ENCODE results near the gene NFIC. TPM values are rescaled to one million over a fixed set of nuclear protein-coding genes. Genes with fewer than 3 reads are reported as not detected.

Gene NFIC
- total and polyA plus RNA-seq, 4 donors: 12.8 to 100 (median 75.1) TPM

DNA sequence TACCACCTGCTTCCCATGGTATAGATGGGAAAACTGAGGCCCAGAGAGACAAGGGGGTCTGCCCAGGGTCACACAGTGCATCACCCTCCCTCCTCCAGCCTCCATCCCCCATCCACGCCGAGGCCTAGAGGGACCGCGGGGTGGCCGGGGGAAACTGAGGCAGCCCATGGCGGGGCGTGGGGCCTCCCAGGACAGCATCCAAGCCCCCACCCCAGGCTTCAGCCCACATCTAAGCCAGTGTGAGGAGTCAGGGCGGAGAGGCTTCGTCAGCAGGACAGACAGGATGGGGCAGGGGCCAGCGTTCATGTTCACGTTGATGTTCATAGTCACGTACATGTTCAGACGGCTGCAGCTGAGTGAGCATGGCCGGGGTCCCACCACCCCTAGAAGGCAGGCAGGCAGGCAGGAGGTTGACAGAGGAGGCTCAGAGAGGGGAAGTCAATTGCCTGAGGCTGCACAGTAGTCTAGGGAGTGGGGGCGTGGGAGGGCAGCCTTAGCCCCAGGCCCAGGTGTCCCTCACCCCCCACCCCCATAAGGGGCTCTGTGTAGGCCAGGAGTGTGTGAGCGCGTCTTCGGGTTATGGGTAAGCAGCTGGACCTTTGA is 90.6 kb downstream of the NFIC start (continued):
- TF ChIP-seq, protein P1, sequence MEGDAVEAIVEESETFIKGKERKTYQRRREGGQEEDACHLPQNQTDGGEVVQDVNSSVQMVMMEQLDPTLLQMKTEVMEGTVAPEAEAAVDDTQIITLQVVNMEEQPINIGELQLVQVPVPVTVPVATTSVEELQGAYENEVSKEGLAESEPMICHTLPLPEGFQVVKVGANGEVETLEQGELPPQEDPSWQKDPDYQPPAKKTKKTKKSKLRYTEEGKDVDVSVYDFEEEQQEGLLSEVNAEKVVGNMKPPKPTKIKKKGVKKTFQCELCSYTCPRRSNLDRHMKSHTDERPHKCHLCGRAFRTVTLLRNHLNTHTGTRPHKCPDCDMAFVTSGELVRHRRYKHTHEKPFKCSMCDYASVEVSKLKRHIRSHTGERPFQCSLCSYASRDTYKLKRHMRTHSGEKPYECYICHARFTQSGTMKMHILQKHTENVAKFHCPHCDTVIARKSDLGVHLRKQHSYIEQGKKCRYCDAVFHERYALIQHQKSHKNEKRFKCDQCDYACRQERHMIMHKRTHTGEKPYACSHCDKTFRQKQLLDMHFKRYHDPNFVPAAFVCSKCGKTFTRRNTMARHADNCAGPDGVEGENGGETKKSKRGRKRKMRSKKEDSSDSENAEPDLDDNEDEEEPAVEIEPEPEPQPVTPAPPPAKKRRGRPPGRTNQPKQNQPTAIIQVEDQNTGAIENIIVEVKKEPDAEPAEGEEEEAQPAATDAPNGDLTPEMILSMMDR (IDR thresholded peaks at IDR 0.05; ENCODE audit: low read depth, low read length, missing input control): no peak
- no peak for TF ChIP-seq NR2F2 (IDR thresholded peaks at IDR 0.05)
- TF ChIP-seq RAD21 (IDR thresholded peaks at IDR 0.05): no peak
- no peak for TF ChIP-seq EGR1 (IDR thresholded peaks at IDR 0.05; ENCODE audit: low read depth in 2 of 2)
- no peak for TF ChIP-seq FOXA1 (IDR thresholded peaks at IDR 0.05)
- no peak for TF ChIP-seq HNF4A (conservative IDR thresholded peaks at IDR 0.05)

DNA sequence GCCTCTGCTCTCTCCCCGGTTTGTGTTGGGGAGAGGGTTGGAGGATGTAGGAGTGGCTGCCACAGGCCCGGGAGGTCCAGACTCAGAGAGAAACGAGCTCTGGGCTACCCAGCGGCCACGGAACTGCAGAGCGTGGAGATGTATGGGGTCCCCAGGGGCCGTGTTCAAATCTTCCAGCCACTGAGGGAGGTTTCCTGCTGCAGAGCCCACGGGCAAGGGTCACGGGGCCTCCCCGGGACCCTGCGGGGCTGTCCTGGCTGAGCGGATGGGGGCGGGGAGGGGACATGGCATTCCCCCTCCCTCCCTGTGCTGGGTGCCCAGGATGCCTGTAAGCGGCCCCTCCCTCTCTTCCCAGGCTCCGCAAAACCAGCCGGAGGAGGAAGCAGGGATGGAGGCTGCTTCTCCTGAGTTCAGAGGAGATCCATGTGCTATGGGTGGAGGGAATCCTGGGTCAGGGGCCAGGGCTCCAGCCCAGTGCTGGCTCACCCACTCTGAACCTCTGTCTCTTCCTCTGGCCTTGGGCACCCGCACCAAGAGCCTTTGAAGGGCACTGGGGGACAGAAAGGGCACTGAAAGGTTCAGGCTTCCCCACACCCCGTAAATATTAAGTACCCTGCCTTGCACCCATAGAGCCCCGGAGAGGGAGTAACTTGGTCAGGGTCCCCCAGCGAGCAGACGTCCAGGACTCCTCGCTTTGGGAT is 91.3 kb downstream of the NFIC start:
- Histone ChIP-seq H3K27me3 (ENCODE audit: control insufficient read depth in 4 of 4, insufficient read depth in 4 of 4, low read length in 3 of 4) (no peaks in the 10 kb centered on the region), H3K9me3 (ENCODE audit: control insufficient read depth in 4 of 4, low read length in 3 of 4) (no peaks in the 10 kb centered on the region), H3K4me1 (ENCODE audit: control insufficient read depth in 4 of 4, insufficient read depth in 4 of 4, low read length in 3 of 4) (peaks cover 3 to 35% (median 18%) of the 10 kb centered on the region in 4 donors), H3K36me3 (ENCODE audit: control insufficient read depth in 4 of 4, insufficient read depth in 3 of 4, low read depth in 1 of 4, low read length in 3 of 4) (peaks cover 20 to 52% (median 29%) of the 10 kb centered on the region in 4 donors), H3K9ac (ENCODE audit: low read depth in 1 of 2, low read length in 2 of 2) (no peak overlapping the region), H3K4me3 (ENCODE audit: low read depth in 1 of 3, low read length in 3 of 3) (no peak overlapping the region), H3K27ac (ENCODE audit: low read depth in 1 of 2, low read length in 2 of 2) (peak overlapping the region; percentile 82 to 94)
- WGBS: 74% methylated on average over 22 of the region's 22 CpGs
- no peak for DNase-seq (ENCODE audit: low spot score)
- TF ChIP-seq HNF4G (IDR thresholded peaks at IDR 0.05) (no peak), GABPA (IDR thresholded peaks at IDR 0.05 in 1 of 2, conservative IDR thresholded peaks at IDR 0.05 in 1 of 2) (no peak), YY1 (IDR thresholded peaks at IDR 0.05) (no peak), TAF1 (conservative IDR thresholded peaks at IDR 0.05) (no peak), RAD21 (IDR thresholded peaks at IDR 0.05) (no peak), FOXA1 (IDR thresholded peaks at IDR 0.05) (no peak), EGR1 (IDR thresholded peaks at IDR 0.05; ENCODE audit: low read depth in 2 of 2) (no peak), NR2F2 (IDR thresholded peaks at IDR 0.05) (no peak)
- TF ChIP-seq, protein P2, sequence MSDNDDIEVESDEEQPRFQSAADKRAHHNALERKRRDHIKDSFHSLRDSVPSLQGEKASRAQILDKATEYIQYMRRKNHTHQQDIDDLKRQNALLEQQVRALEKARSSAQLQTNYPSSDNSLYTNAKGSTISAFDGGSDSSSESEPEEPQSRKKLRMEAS (IDR thresholded peaks at IDR 0.05): no peak
- TF ChIP-seq, protein P3, sequence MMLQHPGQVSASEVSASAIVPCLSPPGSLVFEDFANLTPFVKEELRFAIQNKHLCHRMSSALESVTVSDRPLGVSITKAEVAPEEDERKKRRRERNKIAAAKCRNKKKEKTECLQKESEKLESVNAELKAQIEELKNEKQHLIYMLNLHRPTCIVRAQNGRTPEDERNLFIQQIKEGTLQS (IDR thresholded peaks at IDR 0.05): no peak

DNA sequence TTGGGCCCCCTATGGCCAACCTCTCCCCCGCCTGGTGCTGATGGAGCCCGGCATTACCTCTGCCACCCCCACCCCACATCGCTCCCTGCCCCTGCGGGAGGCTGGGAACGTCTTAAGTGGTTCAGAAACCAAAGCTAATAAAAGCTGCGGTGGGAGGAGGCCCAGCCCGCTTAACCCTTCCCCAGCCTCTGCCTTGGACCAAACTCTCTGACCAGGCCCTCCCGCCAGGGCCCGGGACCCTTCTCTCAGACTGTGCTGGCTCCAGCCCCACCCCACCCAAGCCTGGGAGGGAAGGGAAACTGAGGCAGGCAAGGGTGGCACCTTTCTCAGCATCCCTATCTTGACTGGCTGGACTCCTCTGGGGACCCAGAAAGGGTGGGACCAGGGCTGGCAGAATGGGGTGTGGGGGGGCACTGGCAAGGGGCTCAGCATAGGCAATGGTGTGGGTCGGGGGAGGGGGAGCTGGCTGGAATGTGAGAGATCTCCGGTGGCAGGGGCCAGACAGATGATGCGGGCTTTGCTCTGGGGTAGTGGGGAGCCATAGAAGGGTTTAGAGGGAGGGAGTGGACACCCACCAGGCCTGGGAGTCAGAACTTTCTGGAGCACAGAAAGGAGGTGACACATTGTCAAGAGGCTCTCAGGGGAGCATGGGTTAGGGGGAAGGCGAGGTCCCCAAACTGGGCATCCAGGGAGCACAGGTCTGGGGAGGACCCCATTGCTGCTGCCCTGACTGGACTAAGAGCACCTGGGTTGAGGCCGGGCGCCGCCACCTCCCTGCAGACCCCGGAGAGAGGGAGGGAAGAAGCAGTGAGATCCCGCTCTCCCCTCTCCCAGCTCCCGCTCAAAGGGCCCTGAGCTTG is 92.1 kb downstream of the NFIC start:
- Histone ChIP-seq H3K4me1 (ENCODE audit: control insufficient read depth in 4 of 4, insufficient read depth in 4 of 4, low read length in 3 of 4) (peaks cover 4 to 35% (median 18%) of the 10 kb centered on the region in 4 donors), H3K4me3 (ENCODE audit: low read depth in 1 of 3, low read length in 3 of 3) (no peak overlapping the region), H3K36me3 (ENCODE audit: control insufficient read depth in 4 of 4, insufficient read depth in 3 of 4, low read depth in 1 of 4, low read length in 3 of 4) (peaks cover 21 to 47% (median 26%) of the 10 kb centered on the region in 4 donors), H3K27me3 (ENCODE audit: control insufficient read depth in 4 of 4, insufficient read depth in 4 of 4, low read length in 3 of 4) (no peaks in the 10 kb centered on the region), H3K9me3 (ENCODE audit: control insufficient read depth in 4 of 4, low read length in 3 of 4) (no peaks in the 10 kb centered on the region), H3K27ac (ENCODE audit: low read depth in 1 of 2, low read length in 2 of 2) (peak overlapping the region; percentile 82 to 94), H3K9ac (ENCODE audit: low read depth in 1 of 2, low read length in 2 of 2) (peak overlapping the region in 1 of 2 donors; percentile 53)
- no peak for DNase-seq (ENCODE audit: low spot score)
- 71% methylated on average over 19 of the region's 19 CpGs for WGBS
- no peak for TF ChIP-seq SP1 (IDR thresholded peaks at IDR 0.05)
- TF ChIP-seq EGR1 (IDR thresholded peaks at IDR 0.05; ENCODE audit: low read depth in 2 of 2): no peak
- TF ChIP-seq JUND (IDR thresholded peaks at IDR 0.05): no peak
- TF ChIP-seq RXRA (IDR thresholded peaks at IDR 0.05): no peak
- no peak for TF ChIP-seq RAD21 (IDR thresholded peaks at IDR 0.05)
- TF ChIP-seq FOXA2 (IDR thresholded peaks at IDR 0.05): no peak
- TF ChIP-seq, protein P1 (IDR thresholded peaks at IDR 0.05; ENCODE audit: low read depth, low read length, missing input control): no peak
- no peak for TF ChIP-seq HNF4G (IDR thresholded peaks at IDR 0.05)
- TF ChIP-seq FOXA1 (IDR thresholded peaks at IDR 0.05): no peak
- TF ChIP-seq YY1 (IDR thresholded peaks at IDR 0.05): no peak
- TF ChIP-seq, protein P2 (IDR thresholded peaks at IDR 0.05): no peak
- TF ChIP-seq NR2F2 (IDR thresholded peaks at IDR 0.05): no peak
- TF ChIP-seq, protein P4, sequence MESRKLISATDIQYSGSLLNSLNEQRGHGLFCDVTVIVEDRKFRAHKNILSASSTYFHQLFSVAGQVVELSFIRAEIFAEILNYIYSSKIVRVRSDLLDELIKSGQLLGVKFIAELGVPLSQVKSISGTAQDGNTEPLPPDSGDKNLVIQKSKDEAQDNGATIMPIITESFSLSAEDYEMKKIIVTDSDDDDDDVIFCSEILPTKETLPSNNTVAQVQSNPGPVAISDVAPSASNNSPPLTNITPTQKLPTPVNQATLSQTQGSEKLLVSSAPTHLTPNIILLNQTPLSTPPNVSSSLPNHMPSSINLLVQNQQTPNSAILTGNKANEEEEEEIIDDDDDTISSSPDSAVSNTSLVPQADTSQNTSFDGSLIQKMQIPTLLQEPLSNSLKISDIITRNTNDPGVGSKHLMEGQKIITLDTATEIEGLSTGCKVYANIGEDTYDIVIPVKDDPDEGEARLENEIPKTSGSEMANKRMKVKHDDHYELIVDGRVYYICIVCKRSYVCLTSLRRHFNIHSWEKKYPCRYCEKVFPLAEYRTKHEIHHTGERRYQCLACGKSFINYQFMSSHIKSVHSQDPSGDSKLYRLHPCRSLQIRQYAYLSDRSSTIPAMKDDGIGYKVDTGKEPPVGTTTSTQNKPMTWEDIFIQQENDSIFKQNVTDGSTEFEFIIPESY (IDR thresholded peaks at IDR 0.05): no peak
